Camera-type eye (tissue), 1 donor: ENCODE results near the gene DBN1. TPM values are rescaled to one million over a fixed set of nuclear protein-coding genes. Genes with fewer than 3 reads are reported as not detected.

Experiments
- total RNA-seq: library from RNA; depleted of rRNA; stranded (reverse); fragments of >200 nt; gene quantifications from one replicate; pipeline ENCODE4 v1.2.3, GENCODE V29; 2014

The DBN1 gene
- total RNA-seq, result 132 TPM

GRCh38 chr5:177473443-177474001 lies at the start of gene DBN1:
Gene DBN1, minus strand, starts transcription at chr5:177473634. Its CDS starts 113 bp downstream, at chr5:177473521.

GRCh38 chr5:177516601-177517568 lies 43.5 kb upstream of the DBN1 start, which contains the start of gene DDX41:
Gene DDX41, minus strand, starts transcription at chr5:177516961. Its CDS starts 16 bp downstream, at chr5:177516945.

GRCh38 chr5:177509381-177509951 lies 36.0 kb upstream of the DBN1 start, which contains the start of gene DOK3:
Gene DOK3, minus strand, starts transcription at chr5:177509826. Its CDS starts 286 bp downstream, at chr5:177509540.

GRCh38 chr5:177497292-177498012 lies 24.0 kb upstream of the DBN1 start, which contains the start of gene PDLIM7:
Gene PDLIM7, minus strand, starts transcription at chr5:177497604. Its CDS starts 1,092 bp downstream, at chr5:177496512.

GRCh38 chr5:177446200-177447065 lies 27.0 kb downstream of the DBN1 start, which contains the start of gene PRR7:
Gene PRR7, plus strand, starts transcription at chr5:177446814. Its CDS starts 8,254 bp downstream, at chr5:177455068.

GRCh38 chr5:177426566-177427210 lies 46.7 kb downstream of the DBN1 start, which contains the start of gene GRK6:
Gene GRK6, plus strand, starts transcription at chr5:177426676. Its CDS starts 170 bp downstream, at chr5:177426846.

GRCh38 chr5:177409043-177409801 lies 64.2 kb downstream of the DBN1 start, which contains the start of gene F12:
Gene F12, minus strand, starts transcription at chr5:177409564. Its CDS starts 37 bp downstream, at chr5:177409527.

Other genes starting within 250 kb of the DBN1 start
- gene RAB24, start 169.9 kb downstream of the DBN1 start, total RNA-seq, result 29.4 TPM
- gene PRELID1, start 169.8 kb downstream of the DBN1 start, total RNA-seq, result 45.3 TPM
- 14.5 TPM for gene MXD3, start 161.7 kb downstream of the DBN1 start, total RNA-seq
- 150 TPM for gene LMAN2, start 122.0 kb downstream of the DBN1 start, total RNA-seq
- 5.1 TPM for gene RGS14, start 115.7 kb downstream of the DBN1 start, total RNA-seq
- not detected for gene SLC34A1, start 89.2 kb downstream of the DBN1 start, total RNA-seq
- not detected for gene PFN3, start 73.0 kb downstream of the DBN1 start, total RNA-seq
- gene F12, start 64.1 kb downstream of the DBN1 start, total RNA-seq, result 1.9 TPM
- 22.2 TPM for gene GRK6, start 47.0 kb downstream of the DBN1 start, total RNA-seq
- gene PRR7, start 26.8 kb downstream of the DBN1 start, total RNA-seq, result 4.8 TPM
- gene PDLIM7, start 24.0 kb upstream of the DBN1 start, total RNA-seq, result 64.4 TPM
- gene DOK3, start 36.2 kb upstream of the DBN1 start, total RNA-seq, result 4.8 TPM
- gene DDX41, start 43.3 kb upstream of the DBN1 start, total RNA-seq, result 68.6 TPM
- 49.9 TPM for gene FAM193B, start 80.9 kb upstream of the DBN1 start, total RNA-seq
- gene TMED9, start 118.6 kb upstream of the DBN1 start, total RNA-seq, result 81.0 TPM
- 29.9 TPM for gene B4GALT7, start 126.5 kb upstream of the DBN1 start, total RNA-seq